Esophagus (tissue), 2 donors: Measurements from ENCODE around the gene RHBDD3. TPM values are rescaled to one million over a fixed set of nuclear protein-coding genes. Genes with fewer than 3 reads are reported as not detected.

Source experiments
- H3K27ac ChIP-seq, 2 donors: one replicate each; pipeline ENCODE4 v1.5.1; 2013; ENCODE audit warnings: low read depth in 2 of 2, mild to moderate bottlenecking in 2 of 2, inconsistent platforms in 1 of 2, low read length in 1 of 2, moderate library complexity in 1 of 2
- H3K27me3 ChIP-seq, 2 donors: one replicate each; pipeline ENCODE4 v1.6.1; 2013; ENCODE audit warnings: low read length in 2 of 2, control low read depth in 1 of 2, mild to moderate bottlenecking in 1 of 2; ENCODE audit not compliant: insufficient read depth in 2 of 2, control insufficient read depth in 1 of 2
- H3K36me3 ChIP-seq, 2 donors: one replicate each; pipeline ENCODE4 v1.6.1; 2013; ENCODE audit warnings: low read length in 1 of 2; ENCODE audit not compliant: control insufficient read depth in 2 of 2, insufficient read depth in 2 of 2
- H3K4me1 ChIP-seq, 2 donors: one replicate each; pipeline ENCODE4 v1.6.1; 2013; ENCODE audit warnings: low read length in 1 of 2; ENCODE audit not compliant: control insufficient read depth in 2 of 2, insufficient read depth in 2 of 2
- H3K4me3 ChIP-seq, 2 donors: one replicate each; pipeline ENCODE4 v1.5.1; 2013; ENCODE audit warnings: low read length in 2 of 2, mild to moderate bottlenecking in 2 of 2, low read depth in 1 of 2, moderate library complexity in 1 of 2
- H3K9me3 ChIP-seq, 2 donors: one replicate each; pipeline ENCODE4 v1.6.1; 2013; ENCODE audit warnings: mild to moderate bottlenecking in 2 of 2, low read depth in 1 of 2, low read length in 1 of 2, moderate library complexity in 1 of 2; ENCODE audit not compliant: control insufficient read depth in 2 of 2, insufficient read depth in 1 of 2
- WGBS, 2 donors: extraction: QIAGEN DNeasy Blood & Tissue Kit; methylation state at CpG; one replicate each; pipeline ENCODE4 v1.1.7; 2013; 5-methylcytosine and 5-hydroxymethylcytosine counted together
- polyA plus RNA-seq, 2 donors: library from polyadenylated mRNA; stranded (reverse); fragments of 200-250 nt; gene quantifications; one replicate each; pipeline ENCODE4 v1.2.3, GENCODE V29; 2013
- donor health status: healthy with polysubstance abuse.
- donor health status: Bipolar disorder and iron deficiency.

Gene RHBDD3
- polyA plus RNA-seq, 2 donors: 15.1 to 20.9 TPM

DNA sequence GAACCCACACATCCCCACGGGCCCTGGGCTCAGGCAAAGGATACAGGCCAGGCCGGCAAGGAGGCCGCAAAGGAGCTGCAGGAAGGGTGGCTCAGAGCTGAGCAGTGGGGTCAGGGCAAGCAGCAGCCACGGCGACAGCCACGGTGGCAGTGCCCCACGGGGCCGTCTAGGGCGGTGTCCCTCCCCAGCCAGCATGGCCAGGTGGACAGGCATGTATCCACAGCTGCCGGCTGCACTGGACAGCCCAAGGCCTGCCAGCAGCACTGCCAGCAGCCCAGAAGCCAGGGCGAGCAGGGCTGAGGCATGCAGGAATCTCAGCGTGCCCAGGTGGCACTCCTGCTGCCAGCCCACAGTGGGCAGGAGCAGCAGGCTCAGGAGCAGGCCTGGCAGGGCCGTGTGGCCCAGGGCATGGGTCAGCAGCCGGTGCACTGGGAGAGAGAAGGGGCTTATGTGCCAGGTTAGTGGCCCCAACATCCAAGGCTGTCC, 3.9 kb downstream of the RHBDD3 start:
- no peak overlapping the region for H3K4me3 ChIP-seq
- H3K36me3 ChIP-seq: peaks cover 0 to 28% of the 10 kb centered on the region in 2 donors
- 81 to 90% methylated on average over 14 of the region's 14 CpGs for WGBS, 2 donors
- H3K4me1 ChIP-seq: peaks cover 4 to 9% of the 10 kb centered on the region in 2 donors
- H3K9me3 ChIP-seq: no peaks in the 10 kb centered on the region
- H3K27me3 ChIP-seq: no peaks in the 10 kb centered on the region
- no peak overlapping the region for H3K27ac ChIP-seq

DNA sequence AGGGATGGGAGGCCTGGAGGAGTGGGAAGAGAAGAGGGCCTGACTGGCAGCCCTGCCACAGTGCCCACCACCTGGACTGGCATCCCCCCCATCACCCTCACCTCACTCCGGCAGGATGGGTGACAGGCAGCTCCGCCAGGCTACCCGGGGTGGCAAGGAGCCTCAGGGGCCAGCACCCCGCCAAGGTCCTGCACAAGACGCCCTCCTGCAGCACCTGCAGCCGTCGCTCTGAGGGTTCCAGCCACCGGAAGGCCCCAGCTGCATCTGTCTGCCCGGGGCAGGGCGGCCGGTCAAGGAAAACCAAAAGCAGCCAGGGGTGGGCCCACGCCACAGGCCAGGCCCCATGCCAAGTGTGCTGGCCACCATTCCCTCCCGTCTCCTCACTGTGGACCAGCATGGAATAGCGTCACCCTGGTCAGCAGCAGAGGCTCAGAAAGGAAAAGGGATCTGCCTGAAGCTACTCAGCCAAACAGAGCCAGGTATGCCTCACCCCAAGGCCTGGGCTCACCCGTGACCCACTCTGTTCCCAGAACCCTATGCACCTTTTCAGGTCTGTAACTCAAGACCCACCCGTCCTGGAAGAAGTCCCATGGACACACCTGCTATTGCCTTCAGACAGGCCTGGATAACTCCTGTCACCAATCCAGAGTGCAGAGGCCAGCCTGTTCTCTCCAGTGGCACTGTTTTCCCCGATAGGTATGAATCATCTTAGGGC, 7.0 kb downstream of the RHBDD3 start:
- 80 to 84% methylated on average over 15 to 17 of the region's 17 CpGs for WGBS, 2 donors
- peaks cover 0 to 32% of the 10 kb centered on the region in 2 donors for H3K36me3 ChIP-seq

DNA sequence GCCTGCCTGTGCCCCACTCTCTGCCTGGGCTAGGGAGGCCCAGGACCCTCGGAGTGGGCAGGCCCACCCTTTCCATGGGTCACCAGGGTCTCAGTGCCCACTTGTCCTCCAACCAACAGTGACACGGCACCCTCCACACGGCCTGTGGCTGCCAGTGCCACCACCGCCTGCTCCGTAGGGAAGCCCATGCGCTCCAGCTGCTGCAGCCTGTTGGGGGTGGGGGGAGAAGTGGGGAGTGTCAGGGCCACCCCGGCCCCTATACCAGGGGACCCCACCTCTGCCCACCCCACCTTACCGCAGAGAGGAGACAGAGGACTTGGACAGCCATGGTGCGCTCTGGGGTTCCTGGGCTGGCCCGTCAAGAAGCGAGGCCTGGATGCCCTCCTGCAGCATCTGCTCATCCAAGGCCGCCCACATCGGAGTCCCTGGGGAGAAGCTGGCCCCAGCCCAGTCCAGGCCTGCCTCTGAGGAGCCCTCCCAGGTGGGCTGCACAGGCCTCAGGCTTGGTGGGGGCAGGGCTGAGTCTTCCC, 7.7 kb downstream of the RHBDD3 start:
- Histone ChIP-seq H3K27me3 (no peaks in the 10 kb centered on the region), H3K9me3 (no peaks in the 10 kb centered on the region), H3K4me1 (no peaks in the 10 kb centered on the region), H3K4me3 (no peak overlapping the region), H3K27ac (no peak overlapping the region), H3K36me3 (peaks cover 0 to 27% of the 10 kb centered on the region in 2 donors)
- WGBS, 2 donors: 90 to 94% methylated on average over 13 of the region's 13 CpGs

More for the DNA sequence above, 7.0 kb downstream of the RHBDD3 start:
- H3K4me1 ChIP-seq: no peaks in the 10 kb centered on the region
- H3K9me3 ChIP-seq: no peaks in the 10 kb centered on the region
- H3K27ac ChIP-seq: no peak overlapping the region
- H3K27me3 ChIP-seq: no peaks in the 10 kb centered on the region
- H3K4me3 ChIP-seq: no peak overlapping the region

DNA sequence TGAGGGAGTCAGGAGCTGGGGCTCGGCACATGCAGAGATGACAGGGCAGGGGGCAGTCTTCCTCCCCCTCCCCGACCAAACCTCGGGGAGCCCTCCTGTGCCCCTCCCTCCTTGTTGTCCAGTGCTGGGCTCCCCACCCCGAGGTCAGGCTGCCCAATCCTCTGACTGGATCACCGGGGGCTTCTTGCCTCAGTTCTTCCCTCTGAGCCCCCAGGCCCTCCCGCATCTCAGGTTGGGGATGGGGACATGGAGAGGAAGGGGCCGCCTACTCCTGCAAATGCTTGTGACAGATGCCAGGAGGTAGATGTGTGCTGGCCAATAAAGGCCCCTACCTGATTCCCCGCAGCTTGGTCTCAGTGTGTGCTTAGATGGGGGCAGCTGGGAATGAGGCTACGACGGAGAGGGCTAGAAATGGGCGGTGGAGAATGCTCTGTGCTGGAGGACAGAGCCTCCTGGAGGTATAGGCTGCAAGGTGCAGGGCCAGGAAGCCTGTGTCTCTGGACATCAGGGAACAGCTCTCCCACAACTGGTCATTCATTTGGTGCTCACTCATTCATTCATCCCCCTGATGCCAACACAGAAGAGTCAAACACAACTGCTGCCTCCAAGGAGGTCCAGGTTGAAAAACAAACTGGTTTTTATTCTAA, 8.4 kb downstream of the RHBDD3 start:
- no peaks in the 10 kb centered on the region for H3K27me3 ChIP-seq
- no peak overlapping the region for H3K4me3 ChIP-seq
- H3K4me1 ChIP-seq: no peaks in the 10 kb centered on the region
- no peak overlapping the region for H3K27ac ChIP-seq
- H3K9me3 ChIP-seq: no peaks in the 10 kb centered on the region
- WGBS, 2 donors: 78 to 80% methylated on average over 11 of the region's 11 CpGs
- peaks cover 0 to 26% of the 10 kb centered on the region in 2 donors for H3K36me3 ChIP-seq

DNA sequence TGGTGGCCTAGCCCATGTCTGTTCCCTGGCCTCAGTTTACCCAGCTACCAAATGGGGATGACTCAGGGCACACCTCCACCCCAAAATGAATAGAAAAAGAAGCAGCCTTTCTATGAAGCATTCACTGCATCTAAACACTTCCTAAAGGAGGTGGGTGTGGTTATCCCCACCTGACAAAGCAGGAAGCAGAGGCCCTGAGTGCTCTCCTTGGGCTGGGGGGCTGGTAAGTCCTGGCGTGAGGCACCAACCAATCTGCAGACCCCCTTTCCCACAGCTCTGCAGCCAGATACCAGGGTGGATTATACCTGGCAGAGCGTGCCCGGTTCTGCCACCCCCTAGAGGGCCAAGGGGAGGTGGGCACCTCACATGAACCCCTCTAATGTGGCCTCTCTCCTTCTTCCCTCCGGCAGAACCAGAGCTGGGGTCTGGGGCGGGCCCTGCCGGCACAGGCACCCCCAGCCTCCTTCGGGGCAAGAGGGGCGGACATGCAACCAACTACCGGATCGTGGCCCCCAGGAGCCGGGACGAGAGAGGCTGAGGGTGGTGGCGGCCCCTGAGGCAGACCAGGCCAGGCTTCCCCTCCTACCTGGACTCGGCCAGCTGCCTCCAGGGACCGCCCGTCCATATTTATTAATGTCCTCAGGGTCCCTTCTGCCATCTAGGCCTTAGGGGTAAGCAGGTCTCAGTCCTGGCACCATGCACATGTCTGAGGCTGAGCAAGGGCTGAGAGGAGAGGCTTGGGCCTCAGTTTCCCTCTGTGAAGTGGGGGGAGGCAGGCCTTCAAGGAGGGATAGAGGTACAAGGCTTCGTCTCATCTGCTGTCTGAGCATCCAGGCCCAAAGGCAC, 9.2 kb downstream of the RHBDD3 start:
- no peaks in the 10 kb centered on the region for H3K9me3 ChIP-seq
- H3K4me3 ChIP-seq: no peak overlapping the region
- 91 to 94% methylated on average over 14 to 17 of the region's 17 CpGs for WGBS, 2 donors
- H3K27me3 ChIP-seq: no peaks in the 10 kb centered on the region
- H3K4me1 ChIP-seq: peaks cover 0 to 2% of the 10 kb centered on the region in 2 donors
- H3K36me3 ChIP-seq: peaks cover 0 to 19% of the 10 kb centered on the region in 2 donors
- H3K27ac ChIP-seq: no peak overlapping the region

DNA sequence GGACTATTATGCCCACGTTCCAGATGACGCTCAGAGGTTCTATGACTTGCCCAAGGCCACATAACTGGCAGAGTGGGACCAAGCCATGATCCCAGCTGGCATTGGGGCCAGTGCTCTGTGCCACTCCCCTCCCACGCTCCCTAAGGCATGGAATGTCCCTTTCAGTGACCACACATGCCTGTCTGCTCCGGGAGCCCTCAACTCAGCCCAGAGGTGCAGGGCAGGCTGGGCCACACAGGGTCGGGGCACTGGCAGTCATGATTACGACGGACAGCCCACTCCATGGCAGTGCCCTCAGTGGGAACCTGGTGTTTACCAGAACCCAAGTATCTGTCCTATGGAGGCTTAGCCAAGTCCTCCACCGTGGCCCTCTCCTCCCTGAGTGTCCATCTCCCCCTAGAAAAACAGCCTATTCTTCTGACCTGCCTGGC, 10.0 kb downstream of the RHBDD3 start:
- H3K4me3 ChIP-seq: no peak overlapping the region
- WGBS, 2 donors: 71 to 75% methylated on average over 8 of the region's 8 CpGs
- no peaks in the 10 kb centered on the region for H3K9me3 ChIP-seq
- no peaks in the 10 kb centered on the region for H3K27me3 ChIP-seq
- H3K36me3 ChIP-seq: peaks cover 0 to 17% of the 10 kb centered on the region in 2 donors
- peaks cover 0 to 2% of the 10 kb centered on the region in 2 donors for H3K4me1 ChIP-seq
- H3K27ac ChIP-seq: no peak overlapping the region

DNA sequence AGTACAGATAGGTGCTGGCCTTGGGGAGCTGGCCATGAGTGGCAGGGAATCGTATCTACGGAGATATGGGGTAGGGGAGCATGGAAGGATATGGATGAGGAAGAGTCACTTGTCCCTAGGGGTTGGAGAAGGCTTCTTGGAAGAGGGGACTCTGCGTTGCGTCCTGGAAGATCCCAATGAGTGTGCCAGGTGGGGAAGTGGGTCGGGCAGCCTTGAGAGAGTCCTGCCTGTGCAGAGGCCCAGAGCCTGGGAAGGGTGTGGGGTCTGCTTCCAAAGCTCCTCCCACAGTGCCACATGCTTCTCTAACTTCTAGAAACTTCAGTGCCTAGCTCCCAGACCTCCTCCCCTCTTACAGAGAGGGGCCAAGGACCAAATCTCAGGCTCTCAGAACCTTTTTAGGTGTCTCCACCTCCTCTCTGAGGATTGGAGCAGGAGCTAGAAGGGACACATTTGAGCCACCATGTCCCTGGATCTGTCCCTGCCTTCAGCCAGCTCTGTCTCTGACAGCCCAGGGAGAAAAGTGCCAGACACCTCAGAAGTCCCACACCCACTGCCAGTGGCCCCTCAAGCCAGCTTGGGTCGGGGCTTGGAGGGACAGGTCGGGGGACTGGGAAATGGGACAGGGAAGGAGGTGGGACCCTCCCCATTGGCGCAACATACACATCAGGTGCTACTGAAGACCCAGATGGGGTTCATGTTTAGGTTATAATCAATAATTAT, 11.0 kb downstream of the RHBDD3 start:
- no peaks in the 10 kb centered on the region for H3K9me3 ChIP-seq
- WGBS, 2 donors: 93 to 98% methylated on average over 8 of the region's 8 CpGs
- H3K27ac ChIP-seq: no peak overlapping the region
- no peaks in the 10 kb centered on the region for H3K27me3 ChIP-seq
- peaks cover 0 to 2% of the 10 kb centered on the region in 2 donors for H3K4me1 ChIP-seq
- no peak overlapping the region for H3K4me3 ChIP-seq
- H3K36me3 ChIP-seq: peaks cover 0 to 17% of the 10 kb centered on the region in 2 donors

DNA sequence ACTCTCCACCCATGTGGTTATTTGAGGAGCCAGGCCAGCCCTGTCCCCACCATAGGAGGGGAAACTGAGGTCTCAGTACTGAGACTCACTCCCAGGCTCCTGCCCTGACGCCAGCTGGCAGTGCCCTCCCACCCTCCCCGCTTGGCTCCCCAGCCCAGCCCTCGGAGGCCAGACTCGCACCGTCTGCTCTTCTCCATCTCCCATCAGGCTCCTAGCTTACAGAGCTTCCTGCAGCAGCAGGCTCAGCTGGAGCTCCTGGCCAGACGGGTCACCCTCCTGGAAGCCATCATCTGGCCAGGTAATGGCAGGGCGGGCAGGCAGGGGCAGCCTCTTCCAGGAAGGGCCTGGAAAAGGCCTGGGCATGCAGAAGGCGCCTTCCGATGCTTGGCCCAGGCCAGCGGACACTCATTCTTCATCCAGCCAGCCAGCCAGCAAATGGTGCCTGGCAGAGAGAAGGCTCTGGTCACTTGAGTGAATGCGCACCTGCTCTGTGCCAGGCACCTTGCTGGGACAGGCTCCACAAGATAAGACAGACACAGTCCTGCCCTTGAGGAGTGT, 12.6 kb downstream of the RHBDD3 start:
- no peak overlapping the region for H3K27ac ChIP-seq
- H3K4me3 ChIP-seq: no peak overlapping the region
- no peaks in the 10 kb centered on the region for H3K27me3 ChIP-seq
- 95 to 96% methylated on average over 11 of the region's 11 CpGs for WGBS, 2 donors
- no peaks in the 10 kb centered on the region for H3K9me3 ChIP-seq
- H3K36me3 ChIP-seq: peaks cover 0 to 13% of the 10 kb centered on the region in 2 donors
- H3K4me1 ChIP-seq: peaks cover 0 to 2% of the 10 kb centered on the region in 2 donors
